ENCODE measurements around the gene RPS14. TPM values are rescaled to one million over a fixed set of nuclear protein-coding genes. Genes with fewer than 3 reads are reported as not detected.
"Not testable (repeated sequence)": the region's sequence is repeated elsewhere in the genome, so short reads cannot be mapped to it uniquely, and the experiment has no call there.

Gene RPS14
- total RNA-seq, 3 donors from 2014 or later (not counting 1 experiment from before 2014, with no cell fraction given): 1,744 to 2,278 (median 2,016) TPM

DNA sequence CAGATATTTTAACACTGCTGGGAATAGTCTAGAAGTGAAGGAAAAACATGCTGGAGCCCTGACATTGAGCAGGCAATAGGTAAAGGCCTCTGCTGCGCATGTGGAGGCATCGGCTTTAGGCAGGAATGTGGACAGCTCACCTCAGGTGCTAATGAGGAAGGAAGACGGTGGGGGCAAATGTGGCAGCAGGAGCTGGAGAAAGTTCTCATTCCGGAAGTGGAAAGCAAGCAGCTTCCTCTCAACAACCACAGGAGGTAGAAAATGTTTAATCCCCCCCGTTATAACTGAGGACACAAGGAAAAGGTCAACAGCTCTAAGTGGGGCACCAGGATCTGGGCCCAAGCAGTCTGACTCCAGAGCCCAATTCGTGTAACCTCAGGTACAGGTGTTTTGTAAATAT, 7.6 kb upstream of the RPS14 start:
- Histone ChIP-seq H3K9me3 (ENCODE audit: control insufficient read depth, insufficient read depth, low read length) (no peaks in the 10 kb centered on the region), H3K4me1 (ENCODE audit: control insufficient read depth, insufficient read depth, low read length) (peaks cover 26% of the 10 kb centered on the region), H3K27ac (ENCODE audit: low read length) (no peak overlapping the region), H3K4me3 (ENCODE audit: low read length) (no peak overlapping the region), H3K36me3 (ENCODE audit: control insufficient read depth, insufficient read depth, low read length) (no peaks in the 10 kb centered on the region), H3K27me3 (ENCODE audit: control insufficient read depth, insufficient read depth, low read length) (no peaks in the 10 kb centered on the region)
- Mint-ChIP-seq H3K9me3 (no peaks in the 10 kb centered on the region), H3K27me3 (ENCODE audit: low read depth in 2 of 2) (peaks cover 0 to 2% of the 10 kb centered on the region in 2 donors), H3K4me1 (peaks cover 4 to 17% of the 10 kb centered on the region in 2 donors), H3K4me3 (no peak overlapping the region), H3K36me3 (no peaks in the 10 kb centered on the region), H3K27ac (no peak overlapping the region)
- DNase-seq (peak in 1 of 2 donors; percentile 37), ATAC-seq (no peak)
- intact Hi-C loops (cut with micrococcal nuclease): loop anchor here (5.0 kb wide), 1 partner anchor 105 kb away; no protein-coding TSS in a partner anchor
- TF ChIP-seq, protein P1, sequence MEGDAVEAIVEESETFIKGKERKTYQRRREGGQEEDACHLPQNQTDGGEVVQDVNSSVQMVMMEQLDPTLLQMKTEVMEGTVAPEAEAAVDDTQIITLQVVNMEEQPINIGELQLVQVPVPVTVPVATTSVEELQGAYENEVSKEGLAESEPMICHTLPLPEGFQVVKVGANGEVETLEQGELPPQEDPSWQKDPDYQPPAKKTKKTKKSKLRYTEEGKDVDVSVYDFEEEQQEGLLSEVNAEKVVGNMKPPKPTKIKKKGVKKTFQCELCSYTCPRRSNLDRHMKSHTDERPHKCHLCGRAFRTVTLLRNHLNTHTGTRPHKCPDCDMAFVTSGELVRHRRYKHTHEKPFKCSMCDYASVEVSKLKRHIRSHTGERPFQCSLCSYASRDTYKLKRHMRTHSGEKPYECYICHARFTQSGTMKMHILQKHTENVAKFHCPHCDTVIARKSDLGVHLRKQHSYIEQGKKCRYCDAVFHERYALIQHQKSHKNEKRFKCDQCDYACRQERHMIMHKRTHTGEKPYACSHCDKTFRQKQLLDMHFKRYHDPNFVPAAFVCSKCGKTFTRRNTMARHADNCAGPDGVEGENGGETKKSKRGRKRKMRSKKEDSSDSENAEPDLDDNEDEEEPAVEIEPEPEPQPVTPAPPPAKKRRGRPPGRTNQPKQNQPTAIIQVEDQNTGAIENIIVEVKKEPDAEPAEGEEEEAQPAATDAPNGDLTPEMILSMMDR (IDR thresholded peaks at IDR 0.05): no peak
- WGBS (ENCODE audit: insufficient coverage): 12% methylated on average over 6 of the region's 6 CpGs

DNA sequence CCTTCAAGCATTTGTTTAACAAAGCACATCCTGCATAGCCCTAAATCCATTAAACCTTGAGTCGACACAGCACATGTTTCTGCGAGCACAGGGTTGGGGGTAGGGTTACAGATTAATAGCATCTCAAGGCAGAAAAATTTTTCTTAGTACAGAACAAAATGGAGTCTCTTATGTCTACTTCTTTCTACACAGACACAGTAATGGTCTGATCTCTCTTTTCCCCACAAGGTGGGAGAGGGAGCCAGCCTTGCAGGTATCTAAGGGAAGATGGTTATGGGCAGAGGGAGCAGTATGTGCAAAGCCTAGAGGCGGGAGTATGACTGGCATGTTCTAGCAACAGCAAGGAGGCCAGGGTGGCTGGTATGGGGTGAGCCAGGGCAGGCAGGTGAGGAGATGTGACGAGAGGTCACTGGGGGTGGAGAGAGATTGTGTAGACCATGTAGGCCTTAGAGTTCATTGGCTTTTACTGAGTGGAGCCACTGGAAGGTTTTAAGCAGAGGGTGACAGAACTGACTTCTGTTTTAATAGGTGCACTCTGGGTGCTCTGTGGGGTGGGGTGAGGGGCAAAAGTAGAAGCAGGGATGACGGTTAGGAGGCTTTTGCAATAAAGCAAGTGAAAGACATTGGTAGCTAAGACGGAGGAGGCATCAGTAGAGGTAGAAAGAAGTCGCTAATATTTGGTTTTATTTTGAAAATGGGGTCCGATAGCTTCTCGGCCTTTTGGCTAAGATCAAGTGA, 5.1 kb upstream of the RPS14 start:
- Histone ChIP-seq H3K27ac (ENCODE audit: low read length) (no peak overlapping the region), H3K9me3 (ENCODE audit: control insufficient read depth, insufficient read depth, low read length) (no peaks in the 10 kb centered on the region)

DNA sequence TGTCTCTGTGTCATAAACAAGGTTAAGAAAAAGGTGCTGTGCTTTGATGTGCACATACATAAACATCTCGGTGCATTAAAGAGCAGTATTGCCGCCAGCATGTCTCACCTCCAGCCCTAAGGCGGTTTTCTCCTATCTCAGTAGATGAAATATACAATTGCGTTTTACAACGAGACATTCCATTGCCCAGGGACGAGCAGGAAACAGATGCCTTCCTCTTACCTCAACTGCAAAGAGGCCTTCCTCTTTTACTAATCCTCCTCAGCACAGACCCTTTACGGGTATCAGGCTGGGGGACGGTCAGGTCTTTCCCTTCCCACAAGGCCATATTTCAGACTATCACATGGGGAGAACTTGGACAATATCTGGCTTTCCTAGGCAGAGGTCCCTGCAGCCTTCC, 4.5 kb upstream of the RPS14 start:
- intact Hi-C loops (cut with micrococcal nuclease); H3K4me3 Mint-ChIP-seq; H3K4me3 ChIP-seq (ENCODE audit: low read length); H3K36me3 ChIP-seq (ENCODE audit: control insufficient read depth, insufficient read depth, low read length); H3K27ac Mint-ChIP-seq; H3K9me3 ChIP-seq (ENCODE audit: control insufficient read depth, insufficient read depth, low read length); DNase-seq; H3K27me3 Mint-ChIP-seq (ENCODE audit: low read depth in 2 of 2); H3K27ac ChIP-seq (ENCODE audit: low read length); H3K36me3 Mint-ChIP-seq; ATAC-seq; H3K27me3 ChIP-seq (ENCODE audit: control insufficient read depth, insufficient read depth, low read length); H3K9me3 Mint-ChIP-seq: not testable (repeated sequence)
- H3K4me1 ChIP-seq (ENCODE audit: control insufficient read depth, insufficient read depth, low read length): peaks cover 25% of the 10 kb centered on the region
- 34% methylated on average over 5 of the region's 8 CpGs for WGBS (ENCODE audit: insufficient coverage)
- peaks cover 9 to 11% of the 10 kb centered on the region in 2 donors for H3K4me1 Mint-ChIP-seq

More for the DNA sequence above, 5.1 kb upstream of the RPS14 start:
- H3K27me3 Mint-ChIP-seq (ENCODE audit: low read depth in 2 of 2): peaks cover 0 to 2% of the 10 kb centered on the region in 2 donors
- intact Hi-C loops (cut with micrococcal nuclease): loop anchor here (5.0 kb wide), 1 partner anchor 108 kb away; no protein-coding TSS in a partner anchor
- H3K4me1 Mint-ChIP-seq: peaks cover 7 to 17% of the 10 kb centered on the region in 2 donors
- H3K4me1 ChIP-seq (ENCODE audit: control insufficient read depth, insufficient read depth, low read length): peaks cover 28% of the 10 kb centered on the region
- H3K27me3 ChIP-seq (ENCODE audit: control insufficient read depth, insufficient read depth, low read length): no peaks in the 10 kb centered on the region
- ATAC-seq (no peak), DNase-seq (no peak)
- WGBS (ENCODE audit: insufficient coverage): 80% methylated on average over 7 of the region's 9 CpGs
- H3K27ac Mint-ChIP-seq: no peak overlapping the region
- no peak overlapping the region for H3K4me3 Mint-ChIP-seq
- no peaks in the 10 kb centered on the region for H3K36me3 Mint-ChIP-seq
- H3K9me3 Mint-ChIP-seq: no peaks in the 10 kb centered on the region
- no peaks in the 10 kb centered on the region for H3K36me3 ChIP-seq (ENCODE audit: control insufficient read depth, insufficient read depth, low read length)
- TF ChIP-seq, protein P1 (IDR thresholded peaks at IDR 0.05): no peak
- H3K4me3 ChIP-seq (ENCODE audit: low read length): no peak overlapping the region

DNA sequence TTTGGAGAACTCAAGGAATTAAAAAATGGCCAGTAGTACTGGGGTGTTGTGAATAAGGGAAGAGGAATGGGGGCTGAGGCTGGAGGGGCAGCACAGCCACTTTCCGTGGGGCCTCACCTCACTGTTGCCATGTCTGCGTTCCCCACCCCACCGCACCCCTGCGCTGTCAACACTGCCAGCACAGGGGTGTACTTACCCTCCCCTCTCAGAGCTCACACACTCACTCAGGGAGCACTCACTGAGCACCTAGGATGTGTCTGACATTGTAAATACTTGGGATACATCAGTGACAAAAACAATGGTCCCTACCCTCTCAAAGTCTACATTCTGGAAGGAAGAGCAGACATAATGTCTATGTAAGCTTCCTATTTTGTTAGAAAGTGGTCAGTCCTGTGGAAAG, 3.4 kb upstream of the RPS14 start:
- no peak overlapping the region for H3K27ac ChIP-seq (ENCODE audit: low read length)
- H3K27me3 ChIP-seq (ENCODE audit: control insufficient read depth, insufficient read depth, low read length): no peaks in the 10 kb centered on the region
- Mint-ChIP-seq H3K4me1 (peaks cover 19% of the 10 kb centered on the region in 2 donors), H3K36me3 (no peaks in the 10 kb centered on the region), H3K27ac (no peak overlapping the region), H3K9me3 (no peaks in the 10 kb centered on the region), H3K27me3 (ENCODE audit: low read depth in 2 of 2) (peaks cover 0 to 2% of the 10 kb centered on the region in 2 donors), H3K4me3 (no peak overlapping the region)
- DNase-seq: no peak
- TF ChIP-seq, protein P1 (IDR thresholded peaks at IDR 0.05): no peak
- no peaks in the 10 kb centered on the region for H3K36me3 ChIP-seq (ENCODE audit: control insufficient read depth, insufficient read depth, low read length)
- intact Hi-C loops (cut with micrococcal nuclease): no loop called here
- ATAC-seq: no peak
- no peak overlapping the region for H3K4me3 ChIP-seq (ENCODE audit: low read length)
- peaks cover 26% of the 10 kb centered on the region for H3K4me1 ChIP-seq (ENCODE audit: control insufficient read depth, insufficient read depth, low read length)
- no peaks in the 10 kb centered on the region for H3K9me3 ChIP-seq (ENCODE audit: control insufficient read depth, insufficient read depth, low read length)
- WGBS (ENCODE audit: insufficient coverage): 94% methylated on average over 4 of the region's 4 CpGs

All from natural killer cell (primary cell).